Measurements from ENCODE around the gene RAMP3. TPM values are rescaled to one million over a fixed set of nuclear protein-coding genes. Genes with fewer than 3 reads are reported as not detected.

Gene RAMP3
- total and polyA plus RNA-seq, 2 donors (not counting 1 experiment from before 2014, with no cell fraction given), result 0.17 TPM; not detected in 1

- H2AFZ ChIP-seq (ENCODE audit: low read length), result no peak overlapping the region
- DNase-seq (ENCODE audit: low read depth in 2 of 2), result no peak
- H3K9ac ChIP-seq (ENCODE audit: insufficient read depth, low read length), result no peak overlapping the region
- H3K27me3 ChIP-seq (ENCODE audit: control insufficient read depth, insufficient read depth, low read length), result peaks cover 4% of the 10 kb centered on the region
- no peaks in the 10 kb centered on the region for H3K79me2 ChIP-seq (ENCODE audit: control insufficient read depth, insufficient read depth, low read length)
- no peaks in the 10 kb centered on the region for H3K9me3 ChIP-seq (ENCODE audit: control insufficient read depth, insufficient read depth, low read depth, low read length)
- H3K4me3 ChIP-seq (replicated peaks in 1 of 4; ENCODE audit: control extremely low read depth in 1 of 4, insufficient read depth in 1 of 4, low read depth in 3 of 4, low read length in 4 of 4), result no peak overlapping the region
- TF ChIP-seq EZH2 (IDR thresholded peaks at IDR 0.05; ENCODE audit: low read length, missing control alignments) (no peak), CTCF (conservative IDR thresholded peaks at IDR 0.05 in 1 of 2, IDR thresholded peaks at IDR 0.05 in 1 of 2; ENCODE audit: low read depth in 1 of 2, low read length in 2 of 2) (no peak)
- no peaks in the 10 kb centered on the region for H3K4me1 ChIP-seq (ENCODE audit: control insufficient read depth, extremely low read depth, insufficient read depth, low read length)
- H3K36me3 ChIP-seq (ENCODE audit: control insufficient read depth, insufficient read depth, low read length), result no peaks in the 10 kb centered on the region
- no peak overlapping the region for H3K4me2 ChIP-seq (ENCODE audit: extremely low read depth, insufficient read depth, low read length)
- H4K20me1 ChIP-seq (ENCODE audit: control insufficient read depth, extremely low read depth, insufficient read depth, low read length), result no peaks in the 10 kb centered on the region
- H3K27ac ChIP-seq (ENCODE audit: insufficient read depth, low read length), result no peak overlapping the region
These were observed 16.7 kb downstream of the RAMP3 start for GRCh38 chr7:45174328-45174610.

- Histone ChIP-seq H3K27ac (ENCODE audit: insufficient read depth, low read length) (no peak overlapping the region), H3K9me3 (ENCODE audit: control insufficient read depth, insufficient read depth, low read depth, low read length) (no peaks in the 10 kb centered on the region), H3K27me3 (ENCODE audit: control insufficient read depth, insufficient read depth, low read length) (peaks cover 4% of the 10 kb centered on the region), H3K36me3 (ENCODE audit: control insufficient read depth, insufficient read depth, low read length) (no peaks in the 10 kb centered on the region), H2AFZ (ENCODE audit: low read length) (no peak overlapping the region), H3K79me2 (ENCODE audit: control insufficient read depth, insufficient read depth, low read length) (no peaks in the 10 kb centered on the region), H3K9ac (ENCODE audit: insufficient read depth, low read length) (no peak overlapping the region), H3K4me1 (ENCODE audit: control insufficient read depth, extremely low read depth, insufficient read depth, low read length) (no peaks in the 10 kb centered on the region), H3K4me3 (replicated peaks in 1 of 4; ENCODE audit: control extremely low read depth in 1 of 4, insufficient read depth in 1 of 4, low read depth in 3 of 4, low read length in 4 of 4) (no peak overlapping the region), H4K20me1 (ENCODE audit: control insufficient read depth, extremely low read depth, insufficient read depth, low read length) (no peaks in the 10 kb centered on the region), H3K4me2 (ENCODE audit: extremely low read depth, insufficient read depth, low read length) (no peak overlapping the region)
- DNase-seq (ENCODE audit: low read depth in 2 of 2), result no peak
- TF ChIP-seq EZH2 (IDR thresholded peaks at IDR 0.05; ENCODE audit: low read length, missing control alignments), result no peak
- TF ChIP-seq CTCF (conservative IDR thresholded peaks at IDR 0.05 in 1 of 2, IDR thresholded peaks at IDR 0.05 in 1 of 2; ENCODE audit: low read depth in 1 of 2, low read length in 2 of 2), result no peak
These were observed 17.6 kb downstream of the RAMP3 start for GRCh38 chr7:45174966-45175765.

- H3K27me3 ChIP-seq (ENCODE audit: control insufficient read depth, insufficient read depth, low read length), result peaks cover 4% of the 10 kb centered on the region
- no peak for TF ChIP-seq CTCF (conservative IDR thresholded peaks at IDR 0.05 in 1 of 2, IDR thresholded peaks at IDR 0.05 in 1 of 2; ENCODE audit: low read depth in 1 of 2, low read length in 2 of 2)
These were observed 18.5 kb downstream of the RAMP3 start for GRCh38 chr7:45176091-45176490.

More at GRCh38 chr7:45176091-45176490, 18.5 kb downstream of the RAMP3 start:
- no peak overlapping the region for H3K27ac ChIP-seq (ENCODE audit: insufficient read depth, low read length)
- no peaks in the 10 kb centered on the region for H3K4me1 ChIP-seq (ENCODE audit: control insufficient read depth, extremely low read depth, insufficient read depth, low read length)
- no peak overlapping the region for H2AFZ ChIP-seq (ENCODE audit: low read length)
- no peaks in the 10 kb centered on the region for H3K9me3 ChIP-seq (ENCODE audit: control insufficient read depth, insufficient read depth, low read depth, low read length)
- H3K9ac ChIP-seq (ENCODE audit: insufficient read depth, low read length), result no peak overlapping the region
- H3K36me3 ChIP-seq (ENCODE audit: control insufficient read depth, insufficient read depth, low read length), result no peaks in the 10 kb centered on the region
- H3K4me2 ChIP-seq (ENCODE audit: extremely low read depth, insufficient read depth, low read length), result no peak overlapping the region
- no peaks in the 10 kb centered on the region for H4K20me1 ChIP-seq (ENCODE audit: control insufficient read depth, extremely low read depth, insufficient read depth, low read length)
- H3K79me2 ChIP-seq (ENCODE audit: control insufficient read depth, insufficient read depth, low read length), result no peaks in the 10 kb centered on the region
- no peak for DNase-seq (ENCODE audit: low read depth in 2 of 2)
- no peak overlapping the region for H3K4me3 ChIP-seq (replicated peaks in 1 of 4; ENCODE audit: control extremely low read depth in 1 of 4, insufficient read depth in 1 of 4, low read depth in 3 of 4, low read length in 4 of 4)

All from fibroblast of lung (primary cell).